ENCODE results near the gene FANCB. TPM values are rescaled to one million over a fixed set of nuclear protein-coding genes. Genes with fewer than 3 reads are reported as not detected.

Gene FANCB
- total and polyA plus RNA-seq, 2 of the 13 experiments (the other 11 are each of a cell fraction or from before 2014, with no cell fraction given), result 1.0 to 5.8 TPM

DNA sequence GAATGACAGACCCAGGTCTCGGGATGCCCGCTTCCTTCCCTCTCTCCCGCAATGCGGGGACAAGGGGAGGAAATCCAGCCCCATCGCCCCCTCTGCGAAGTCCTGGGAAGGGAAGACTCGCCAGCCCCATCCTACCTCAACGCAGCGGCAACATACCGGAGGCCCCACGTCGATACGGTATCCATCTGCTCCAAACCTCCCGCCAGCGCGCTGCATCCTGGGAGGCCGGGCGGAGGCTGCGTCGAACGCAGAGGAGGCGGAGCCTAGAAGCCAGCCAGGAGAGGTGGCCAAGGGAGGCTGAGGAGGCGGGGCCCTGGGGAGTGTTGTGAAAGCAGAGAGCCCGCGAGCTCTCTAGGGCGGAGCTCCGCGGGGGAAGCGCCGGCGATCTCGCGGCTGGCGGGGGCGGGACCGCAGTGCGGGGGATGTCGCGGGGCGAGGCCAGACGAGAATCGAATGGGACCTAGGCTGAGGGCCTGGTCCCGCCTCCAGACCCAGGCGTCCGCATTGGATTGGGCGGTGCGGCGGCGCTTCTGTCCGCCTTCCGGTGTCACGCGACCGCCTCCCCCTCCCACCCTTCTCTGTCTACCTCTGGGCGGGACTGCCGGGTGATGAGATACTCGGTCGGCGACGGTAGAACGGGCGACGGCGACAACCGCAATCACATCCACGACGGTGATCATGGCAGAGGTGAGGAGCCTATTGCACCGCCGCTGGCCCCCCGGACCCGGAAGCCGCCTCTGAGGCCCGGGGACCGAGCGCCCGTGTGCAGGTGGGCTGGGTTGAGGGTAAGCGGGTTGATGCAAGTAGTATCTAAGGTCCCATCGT lies at the start of gene FANCB, which contains the start of gene MOSPD2 (continued):
- TF ChIP-seq KAT8 (CRISPR knock-in tag; IDR thresholded peaks at IDR 0.05) (peak; percentile 48), FOXK2 (IDR thresholded peaks at IDR 0.05) (no peak), ZNF557 (CRISPR knock-in tag; IDR thresholded peaks at IDR 0.05) (no peak), ZNF329 (CRISPR knock-in tag; IDR thresholded peaks at IDR 0.05; ENCODE audit: low read depth) (no peak), ZNF44 (CRISPR knock-in tag; IDR thresholded peaks at IDR 0.05) (no peak), KLF11 (CRISPR knock-in tag; IDR thresholded peaks at IDR 0.05) (no peak), PRMT3 (CRISPR knock-in tag; IDR thresholded peaks at IDR 0.05; ENCODE audit: borderline replicate concordance, low read depth) (no peak), ZNF263 (CRISPR knock-in tag; IDR thresholded peaks at IDR 0.05) (no peak), ZNF33B (CRISPR knock-in tag; IDR thresholded peaks at IDR 0.05) (no peak), SYNCRIP (IDR thresholded peaks at IDR 0.05; ENCODE audit: insufficient read depth, low read depth, low read length) (no peak), ZNF782 (CRISPR knock-in tag; IDR thresholded peaks at IDR 0.05; ENCODE audit: borderline replicate concordance) (no peak)
- TF ChIP-seq, protein P1, sequence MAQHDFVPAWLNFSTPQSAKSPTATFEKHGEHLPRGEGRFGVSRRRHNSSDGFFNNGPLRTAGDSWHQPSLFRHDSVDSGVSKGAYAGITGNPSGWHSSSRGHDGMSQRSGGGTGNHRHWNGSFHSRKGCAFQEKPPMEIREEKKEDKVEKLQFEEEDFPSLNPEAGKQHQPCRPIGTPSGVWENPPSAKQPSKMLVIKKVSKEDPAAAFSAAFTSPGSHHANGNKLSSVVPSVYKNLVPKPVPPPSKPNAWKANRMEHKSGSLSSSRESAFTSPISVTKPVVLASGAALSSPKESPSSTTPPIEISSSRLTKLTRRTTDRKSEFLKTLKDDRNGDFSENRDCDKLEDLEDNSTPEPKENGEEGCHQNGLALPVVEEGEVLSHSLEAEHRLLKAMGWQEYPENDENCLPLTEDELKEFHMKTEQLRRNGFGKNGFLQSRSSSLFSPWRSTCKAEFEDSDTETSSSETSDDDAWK (CRISPR knock-in tag; IDR thresholded peaks at IDR 0.05), result no peak
- TF ChIP-seq, protein P2, sequence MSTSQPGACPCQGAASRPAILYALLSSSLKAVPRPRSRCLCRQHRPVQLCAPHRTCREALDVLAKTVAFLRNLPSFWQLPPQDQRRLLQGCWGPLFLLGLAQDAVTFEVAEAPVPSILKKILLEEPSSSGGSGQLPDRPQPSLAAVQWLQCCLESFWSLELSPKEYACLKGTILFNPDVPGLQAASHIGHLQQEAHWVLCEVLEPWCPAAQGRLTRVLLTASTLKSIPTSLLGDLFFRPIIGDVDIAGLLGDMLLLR (CRISPR knock-in tag; IDR thresholded peaks at IDR 0.05), result no peak
- TF ChIP-seq, protein P3, sequence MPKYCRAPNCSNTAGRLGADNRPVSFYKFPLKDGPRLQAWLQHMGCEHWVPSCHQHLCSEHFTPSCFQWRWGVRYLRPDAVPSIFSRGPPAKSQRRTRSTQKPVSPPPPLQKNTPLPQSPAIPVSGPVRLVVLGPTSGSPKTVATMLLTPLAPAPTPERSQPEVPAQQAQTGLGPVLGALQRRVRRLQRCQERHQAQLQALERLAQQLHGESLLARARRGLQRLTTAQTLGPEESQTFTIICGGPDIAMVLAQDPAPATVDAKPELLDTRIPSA (CRISPR knock-in tag; IDR thresholded peaks at IDR 0.05; ENCODE audit: borderline replicate concordance), result no peak
- TF ChIP-seq, protein P4, sequence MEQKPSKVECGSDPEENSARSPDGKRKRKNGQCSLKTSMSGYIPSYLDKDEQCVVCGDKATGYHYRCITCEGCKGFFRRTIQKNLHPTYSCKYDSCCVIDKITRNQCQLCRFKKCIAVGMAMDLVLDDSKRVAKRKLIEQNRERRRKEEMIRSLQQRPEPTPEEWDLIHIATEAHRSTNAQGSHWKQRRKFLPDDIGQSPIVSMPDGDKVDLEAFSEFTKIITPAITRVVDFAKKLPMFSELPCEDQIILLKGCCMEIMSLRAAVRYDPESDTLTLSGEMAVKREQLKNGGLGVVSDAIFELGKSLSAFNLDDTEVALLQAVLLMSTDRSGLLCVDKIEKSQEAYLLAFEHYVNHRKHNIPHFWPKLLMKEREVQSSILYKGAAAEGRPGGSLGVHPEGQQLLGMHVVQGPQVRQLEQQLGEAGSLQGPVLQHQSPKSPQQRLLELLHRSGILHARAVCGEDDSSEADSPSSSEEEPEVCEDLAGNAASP (CRISPR knock-in tag; IDR thresholded peaks at IDR 0.05; ENCODE audit: borderline replicate concordance), result no peak
- TF ChIP-seq, protein P5, sequence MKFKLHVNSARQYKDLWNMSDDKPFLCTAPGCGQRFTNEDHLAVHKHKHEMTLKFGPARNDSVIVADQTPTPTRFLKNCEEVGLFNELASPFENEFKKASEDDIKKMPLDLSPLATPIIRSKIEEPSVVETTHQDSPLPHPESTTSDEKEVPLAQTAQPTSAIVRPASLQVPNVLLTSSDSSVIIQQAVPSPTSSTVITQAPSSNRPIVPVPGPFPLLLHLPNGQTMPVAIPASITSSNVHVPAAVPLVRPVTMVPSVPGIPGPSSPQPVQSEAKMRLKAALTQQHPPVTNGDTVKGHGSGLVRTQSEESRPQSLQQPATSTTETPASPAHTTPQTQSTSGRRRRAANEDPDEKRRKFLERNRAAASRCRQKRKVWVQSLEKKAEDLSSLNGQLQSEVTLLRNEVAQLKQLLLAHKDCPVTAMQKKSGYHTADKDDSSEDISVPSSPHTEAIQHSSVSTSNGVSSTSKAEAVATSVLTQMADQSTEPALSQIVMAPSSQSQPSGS (CRISPR knock-in tag; IDR thresholded peaks at IDR 0.05), result no peak
- TF ChIP-seq, protein P6, sequence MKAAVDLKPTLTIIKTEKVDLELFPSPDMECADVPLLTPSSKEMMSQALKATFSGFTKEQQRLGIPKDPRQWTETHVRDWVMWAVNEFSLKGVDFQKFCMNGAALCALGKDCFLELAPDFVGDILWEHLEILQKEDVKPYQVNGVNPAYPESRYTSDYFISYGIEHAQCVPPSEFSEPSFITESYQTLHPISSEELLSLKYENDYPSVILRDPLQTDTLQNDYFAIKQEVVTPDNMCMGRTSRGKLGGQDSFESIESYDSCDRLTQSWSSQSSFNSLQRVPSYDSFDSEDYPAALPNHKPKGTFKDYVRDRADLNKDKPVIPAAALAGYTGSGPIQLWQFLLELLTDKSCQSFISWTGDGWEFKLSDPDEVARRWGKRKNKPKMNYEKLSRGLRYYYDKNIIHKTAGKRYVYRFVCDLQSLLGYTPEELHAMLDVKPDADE (CRISPR knock-in tag; IDR thresholded peaks at IDR 0.05), result no peak
